PC-9 (cell line): ENCODE results near the gene BCAR3.

Experiments
- EZH2 ChIP-seq: fragments of 200-600 bp; sonication (generic); IDR thresholded peaks from 2 replicates; pipeline ENCODE4 v1.8.0; 2017; ENCODE audit warnings: antibody characterized with exemption, low read depth
- TF ChIP-seq, protein P1 (sequence below): fragments of 200-600 bp; sonication (generic); conservative IDR thresholded peaks from 2 replicates; pipeline ENCODE4 v1.6.1; 2017; ENCODE audit warnings: mixed run types, antibody characterized with exemption, mild to moderate bottlenecking, moderate library complexity

DNA sequence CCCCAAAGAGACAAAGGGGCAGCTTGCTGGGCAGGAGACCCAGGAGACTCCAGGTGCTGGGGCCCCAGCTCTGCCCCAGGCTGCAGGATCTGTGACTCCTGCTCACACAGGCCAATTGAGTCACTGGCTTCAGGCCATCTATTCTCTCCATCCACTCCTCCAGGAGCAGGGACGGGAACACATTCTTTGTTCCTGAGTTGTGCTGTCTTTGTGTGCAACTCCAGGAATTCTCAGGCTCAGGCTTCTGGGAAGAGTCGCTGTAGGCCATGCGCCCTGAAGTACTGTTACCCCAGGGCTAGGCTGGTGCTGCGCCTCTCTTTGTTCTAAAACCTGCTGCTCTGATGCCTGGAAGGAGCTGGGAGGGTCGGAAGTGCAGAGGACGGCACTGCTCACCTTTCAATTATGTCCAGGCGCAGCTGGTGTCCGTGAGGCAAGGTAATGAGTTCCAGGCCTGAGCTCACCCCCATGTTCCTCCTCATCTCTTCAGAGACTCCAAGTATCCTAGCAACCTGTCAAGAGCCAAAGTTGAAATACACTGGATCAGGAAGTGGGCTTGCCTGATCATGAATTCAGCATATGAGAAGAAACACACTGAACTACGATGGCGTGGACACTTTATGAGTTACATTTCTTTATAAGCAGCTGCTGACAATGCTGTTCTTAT lies 105.9 kb downstream of the BCAR3 start:
- TF ChIP-seq, protein P1, sequence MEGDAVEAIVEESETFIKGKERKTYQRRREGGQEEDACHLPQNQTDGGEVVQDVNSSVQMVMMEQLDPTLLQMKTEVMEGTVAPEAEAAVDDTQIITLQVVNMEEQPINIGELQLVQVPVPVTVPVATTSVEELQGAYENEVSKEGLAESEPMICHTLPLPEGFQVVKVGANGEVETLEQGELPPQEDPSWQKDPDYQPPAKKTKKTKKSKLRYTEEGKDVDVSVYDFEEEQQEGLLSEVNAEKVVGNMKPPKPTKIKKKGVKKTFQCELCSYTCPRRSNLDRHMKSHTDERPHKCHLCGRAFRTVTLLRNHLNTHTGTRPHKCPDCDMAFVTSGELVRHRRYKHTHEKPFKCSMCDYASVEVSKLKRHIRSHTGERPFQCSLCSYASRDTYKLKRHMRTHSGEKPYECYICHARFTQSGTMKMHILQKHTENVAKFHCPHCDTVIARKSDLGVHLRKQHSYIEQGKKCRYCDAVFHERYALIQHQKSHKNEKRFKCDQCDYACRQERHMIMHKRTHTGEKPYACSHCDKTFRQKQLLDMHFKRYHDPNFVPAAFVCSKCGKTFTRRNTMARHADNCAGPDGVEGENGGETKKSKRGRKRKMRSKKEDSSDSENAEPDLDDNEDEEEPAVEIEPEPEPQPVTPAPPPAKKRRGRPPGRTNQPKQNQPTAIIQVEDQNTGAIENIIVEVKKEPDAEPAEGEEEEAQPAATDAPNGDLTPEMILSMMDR = no peak
- TF ChIP-seq EZH2 = no peak
